Fibroblast of mammary gland (primary cell): Measurements from ENCODE around the gene TSPAN15.

Source experiments
- DNase-seq: peaks from one replicate; pipeline ENCODE4 v3.0.0-alpha.2; 2010; ENCODE audit warnings: low read depth
- H3K4me3 ChIP-seq: 2 replicates; pipeline ENCODE4 v1.5.1; 2011; ENCODE audit warnings: low read depth, mild to moderate bottlenecking, low read length, moderate library complexity; ENCODE audit not compliant: control insufficient read depth
- TF ChIP-seq, protein P1 (sequence below): conservative IDR thresholded peaks from 2 replicates; pipeline ENCODE4 v1.5.1; 2011; ENCODE audit warnings: low read depth, low read length, inconsistent platforms; ENCODE audit not compliant: control insufficient read depth, insufficient read depth

Gene TSPAN15

DNA sequence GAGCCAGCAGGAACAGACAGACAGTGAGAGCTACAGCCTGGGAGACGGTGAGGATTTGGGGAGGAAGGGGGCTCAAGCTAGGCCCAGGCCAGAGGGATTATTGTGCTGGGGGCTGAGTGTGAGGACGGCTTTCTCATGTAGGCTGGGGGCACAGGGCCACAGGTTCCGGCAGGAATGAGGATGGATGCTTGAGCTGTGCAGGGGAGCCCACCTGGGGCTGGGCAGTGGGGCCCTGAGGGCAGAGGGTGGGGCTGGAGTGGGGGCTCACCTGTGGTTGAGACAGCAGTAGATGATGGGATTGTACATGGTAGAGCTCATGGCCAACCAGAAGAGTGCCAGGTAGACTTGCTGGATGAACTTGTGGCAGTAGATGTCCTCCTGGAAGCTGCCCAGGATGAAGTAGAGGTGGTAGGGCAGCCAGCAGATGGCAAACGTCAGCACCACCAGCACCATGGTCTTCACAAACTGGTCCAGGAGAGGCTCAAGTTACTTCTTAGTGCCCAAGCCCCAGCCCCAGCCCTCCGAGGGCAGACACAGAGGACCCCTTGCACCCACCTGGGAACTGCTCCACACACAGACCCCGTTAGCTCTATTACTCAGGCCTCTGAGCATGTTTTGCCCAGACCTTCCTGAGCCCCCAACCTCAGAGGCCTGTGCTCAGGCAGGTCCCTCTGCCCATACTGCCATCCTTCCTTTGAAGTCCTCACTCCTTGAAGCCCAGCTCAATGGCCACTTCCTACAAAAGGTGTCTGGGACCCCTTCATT, 44.3 kb upstream of the TSPAN15 start:
- TF ChIP-seq, protein P1, sequence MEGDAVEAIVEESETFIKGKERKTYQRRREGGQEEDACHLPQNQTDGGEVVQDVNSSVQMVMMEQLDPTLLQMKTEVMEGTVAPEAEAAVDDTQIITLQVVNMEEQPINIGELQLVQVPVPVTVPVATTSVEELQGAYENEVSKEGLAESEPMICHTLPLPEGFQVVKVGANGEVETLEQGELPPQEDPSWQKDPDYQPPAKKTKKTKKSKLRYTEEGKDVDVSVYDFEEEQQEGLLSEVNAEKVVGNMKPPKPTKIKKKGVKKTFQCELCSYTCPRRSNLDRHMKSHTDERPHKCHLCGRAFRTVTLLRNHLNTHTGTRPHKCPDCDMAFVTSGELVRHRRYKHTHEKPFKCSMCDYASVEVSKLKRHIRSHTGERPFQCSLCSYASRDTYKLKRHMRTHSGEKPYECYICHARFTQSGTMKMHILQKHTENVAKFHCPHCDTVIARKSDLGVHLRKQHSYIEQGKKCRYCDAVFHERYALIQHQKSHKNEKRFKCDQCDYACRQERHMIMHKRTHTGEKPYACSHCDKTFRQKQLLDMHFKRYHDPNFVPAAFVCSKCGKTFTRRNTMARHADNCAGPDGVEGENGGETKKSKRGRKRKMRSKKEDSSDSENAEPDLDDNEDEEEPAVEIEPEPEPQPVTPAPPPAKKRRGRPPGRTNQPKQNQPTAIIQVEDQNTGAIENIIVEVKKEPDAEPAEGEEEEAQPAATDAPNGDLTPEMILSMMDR, result no peak
- DNase-seq, result no peak
- H3K4me3 ChIP-seq, result no peak overlapping the region

DNA sequence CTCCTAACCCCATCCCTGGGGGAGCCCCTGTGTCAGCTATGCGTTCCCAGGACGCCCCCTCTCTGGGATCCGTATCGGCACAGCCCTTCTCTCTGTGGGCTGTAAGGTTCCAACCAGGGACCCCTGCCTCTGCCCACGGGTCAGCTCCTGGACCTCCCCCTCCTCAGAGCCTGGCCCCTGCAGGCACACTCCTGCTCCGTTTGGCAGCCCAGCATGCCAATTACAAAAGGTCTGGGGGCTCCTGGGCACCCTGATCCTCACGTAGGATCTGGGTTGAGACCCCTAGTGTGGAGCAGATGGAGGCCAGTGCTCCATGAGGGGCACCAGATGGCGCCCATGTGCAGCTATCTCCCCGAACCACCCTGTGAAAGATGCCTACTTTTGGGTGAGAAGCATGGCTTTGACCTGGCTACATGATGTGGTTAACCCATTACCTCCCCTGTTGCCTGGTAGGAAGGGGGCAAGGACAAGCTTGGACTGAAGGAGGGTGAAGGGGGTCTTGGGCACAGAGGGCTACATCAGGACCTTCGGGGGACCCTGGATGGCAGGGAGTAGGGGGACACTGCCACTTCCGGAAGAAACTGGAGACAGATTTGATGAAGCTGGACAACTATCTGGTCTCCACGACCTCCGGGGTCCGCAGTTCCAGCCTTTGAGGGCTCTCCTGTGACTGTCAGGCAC, 43.5 kb upstream of the TSPAN15 start:
- TF ChIP-seq, protein P1, result no peak
- peak overlapping the region; percentile 7 for H3K4me3 ChIP-seq
- no peak for DNase-seq

DNA sequence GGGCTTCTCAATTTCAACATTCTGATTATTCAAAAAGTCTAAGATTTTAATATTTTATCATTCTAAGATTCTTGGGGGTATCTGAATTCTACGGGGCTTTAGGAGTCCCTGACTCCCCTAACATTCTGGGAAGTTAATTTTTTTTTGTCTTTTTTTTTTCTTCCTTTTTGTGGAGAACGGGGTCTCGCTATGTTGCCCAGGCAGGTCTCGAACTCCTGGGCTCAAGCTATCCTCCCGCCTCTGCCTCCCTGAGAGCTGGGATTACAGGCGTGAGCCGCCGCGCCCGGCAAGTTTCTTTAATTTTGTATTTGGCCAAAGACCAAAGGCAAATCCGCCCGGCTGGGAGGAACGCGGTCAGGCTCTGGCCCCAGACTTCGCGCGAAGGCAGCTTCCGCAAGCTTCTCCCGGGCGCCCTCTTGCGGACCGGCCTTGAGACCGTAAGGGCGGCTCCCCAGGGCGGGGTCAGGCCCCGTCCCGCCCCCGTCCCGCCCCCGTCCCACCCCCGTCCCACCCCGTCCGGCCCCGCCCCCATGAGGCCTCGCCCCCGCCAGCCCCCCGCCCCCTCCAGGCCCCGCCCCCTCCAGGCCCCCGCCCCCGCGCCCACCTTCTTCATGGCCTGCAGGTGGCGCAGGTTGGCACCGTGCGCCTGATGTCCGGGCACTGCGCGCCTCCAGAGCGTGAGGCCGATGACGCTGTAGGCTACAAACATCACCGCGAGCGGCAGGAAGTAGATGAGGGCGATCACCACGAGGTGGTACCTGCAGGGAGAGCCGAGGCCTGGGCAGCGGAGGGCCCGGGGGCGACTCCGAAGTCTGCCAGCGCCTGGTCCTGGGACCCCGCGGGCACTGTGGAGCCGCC, 42.7 kb upstream of the TSPAN15 start:
- H3K4me3 ChIP-seq, result peak overlapping the region; percentile 35
- TF ChIP-seq, protein P1, result peak; percentile 50
- peak; percentile 92 for DNase-seq

DNA sequence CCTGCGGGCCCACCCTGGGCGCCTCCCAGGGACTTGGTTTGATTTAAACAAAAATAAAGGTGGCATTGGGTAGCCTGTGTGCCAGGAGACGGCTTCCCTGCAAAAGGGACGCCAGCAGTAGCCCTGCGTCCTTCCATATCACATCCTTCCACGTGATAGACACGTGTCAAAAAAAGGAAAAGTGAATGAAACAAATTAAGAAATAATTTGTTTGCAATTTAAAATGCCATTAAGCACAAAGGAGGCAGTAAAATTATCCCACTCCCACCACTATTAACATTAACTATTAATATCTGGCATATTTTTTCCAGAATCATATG, 42.1 kb upstream of the TSPAN15 start:
- no peak for DNase-seq
- peak overlapping the region; percentile 35 for H3K4me3 ChIP-seq

DNA sequence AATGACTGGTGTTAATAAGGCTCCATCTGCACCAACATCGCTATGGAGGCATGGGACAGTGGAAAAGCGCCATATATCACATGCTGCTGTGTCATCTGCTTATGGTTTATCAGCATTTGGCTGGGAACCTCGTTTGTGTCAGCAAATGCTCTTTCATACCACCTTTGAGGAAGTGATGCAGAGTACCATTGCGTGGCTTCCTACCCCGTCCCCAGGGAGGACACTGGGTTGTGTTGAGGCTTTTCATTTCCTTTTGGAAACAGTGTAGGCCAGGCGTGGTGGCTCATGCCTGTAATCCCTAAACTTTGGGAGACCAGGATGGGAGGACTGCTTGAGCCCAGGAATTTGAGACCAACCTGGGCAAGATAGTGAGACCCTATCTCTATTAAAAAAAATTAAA, 41.3 kb upstream of the TSPAN15 start:
- TF ChIP-seq, protein P1, result no peak
- no peak overlapping the region for H3K4me3 ChIP-seq
- peak; percentile 79 for DNase-seq

More for the DNA sequence above, 42.1 kb upstream of the TSPAN15 start:
- TF ChIP-seq, protein P1, result no peak

DNA sequence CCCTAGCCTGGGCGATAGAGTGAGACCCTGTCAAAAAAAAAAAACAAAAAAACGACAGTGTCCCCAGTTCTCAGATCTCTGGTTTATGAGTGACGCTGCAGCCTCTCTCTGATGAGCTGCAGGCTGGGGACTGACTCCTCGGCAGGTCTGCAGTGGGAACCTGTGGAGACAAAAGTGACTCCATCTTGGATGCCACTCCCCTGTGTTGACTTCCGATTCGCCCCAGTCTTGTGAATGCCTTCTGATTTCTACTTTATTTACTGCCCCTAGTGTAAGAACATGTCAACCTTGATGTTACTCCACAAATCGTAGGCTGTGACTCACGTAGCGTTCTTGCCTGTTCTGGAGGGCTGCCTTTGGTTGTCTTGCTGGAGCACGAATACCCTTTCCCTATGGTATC, 40.8 kb upstream of the TSPAN15 start:
- H3K4me3 ChIP-seq, result no peak overlapping the region
- DNase-seq, result no peak
- TF ChIP-seq, protein P1, result no peak
